GM18511 (cell line): Measurements from ENCODE around the gene P2RX4.
"Not testable (repeated sequence)": the region's sequence is repeated elsewhere in the genome, so short reads cannot be mapped to it uniquely, and the experiment has no call there.

Source experiments
- ATAC-seq: cut with Tn5 transposase; IDR thresholded peaks from one replicate; pipeline ENCODE4 v1.9.1; 2021; ENCODE audit warnings: mild to moderate bottlenecking, moderate library complexity; ENCODE audit not compliant: unreplicated experiment

Gene P2RX4

GRCh38 chr12:121264951-121265515 is 55.1 kb downstream of the P2RX4 start:
- ATAC-seq = no peak

GRCh38 chr12:121267822-121268221 is 57.9 kb downstream of the P2RX4 start:
- ATAC-seq = no peak

DNA sequence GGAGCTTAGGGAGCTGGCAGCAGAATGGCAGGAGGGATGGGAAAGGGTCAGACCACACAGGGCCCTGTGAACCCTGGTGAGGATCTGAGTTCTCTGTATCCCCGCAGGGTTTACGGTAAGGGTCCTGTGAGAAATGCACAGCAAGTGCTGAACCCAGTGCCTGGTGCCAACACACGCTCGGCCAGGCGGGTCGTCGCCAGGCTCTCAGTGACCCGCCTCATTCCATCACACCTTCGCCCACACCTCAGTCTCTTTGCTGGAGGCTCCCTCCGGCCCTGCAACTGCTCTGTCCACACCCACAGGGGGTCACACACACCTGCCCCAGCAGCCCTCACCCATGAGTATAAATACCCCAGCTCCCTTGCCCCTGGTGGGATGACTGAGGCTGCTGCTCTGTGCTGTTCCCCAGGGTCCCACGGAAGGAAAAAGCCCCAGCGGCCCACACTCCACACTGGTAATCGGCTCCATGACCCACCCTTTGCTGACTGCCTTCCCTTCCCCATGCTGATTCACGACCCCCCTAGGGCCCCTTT is 63.5 kb downstream of the P2RX4 start:
- ATAC-seq = no peak

DNA sequence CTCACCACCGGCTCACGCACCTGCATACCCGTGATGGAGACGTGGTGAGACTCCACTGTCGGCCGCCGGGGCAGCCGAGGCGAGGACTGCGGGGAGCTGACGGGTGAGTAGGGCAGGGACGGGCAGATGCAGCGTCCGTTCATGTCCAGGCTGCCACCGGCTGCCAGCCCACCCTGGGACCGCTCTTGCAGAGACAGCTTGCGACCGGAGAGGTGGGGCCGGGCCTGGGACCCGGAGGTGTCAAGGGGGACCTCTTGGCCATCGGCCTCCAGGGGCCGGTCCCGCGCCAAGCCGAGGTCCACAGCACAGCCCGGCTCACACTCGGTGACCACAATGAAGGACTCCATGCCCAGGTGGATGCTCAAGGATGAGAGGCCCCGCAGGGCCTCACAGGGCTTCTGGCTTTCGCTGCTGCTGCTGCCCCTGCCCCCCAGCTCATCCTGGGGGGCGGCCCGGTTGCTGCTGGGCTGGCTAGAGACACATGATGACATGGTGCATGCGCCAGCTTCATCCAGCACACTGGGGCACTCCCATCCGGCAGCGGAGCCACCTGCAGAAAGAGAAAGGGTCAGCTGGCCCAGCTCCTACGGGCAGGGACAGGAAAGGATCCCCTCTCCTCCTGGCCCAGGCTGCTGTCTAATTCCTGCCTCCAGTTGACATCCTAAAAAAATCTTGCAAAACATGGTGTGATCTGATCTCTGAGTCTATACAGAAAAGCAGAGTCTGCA is 64.3 kb downstream of the P2RX4 start:
- no peak for ATAC-seq

DNA sequence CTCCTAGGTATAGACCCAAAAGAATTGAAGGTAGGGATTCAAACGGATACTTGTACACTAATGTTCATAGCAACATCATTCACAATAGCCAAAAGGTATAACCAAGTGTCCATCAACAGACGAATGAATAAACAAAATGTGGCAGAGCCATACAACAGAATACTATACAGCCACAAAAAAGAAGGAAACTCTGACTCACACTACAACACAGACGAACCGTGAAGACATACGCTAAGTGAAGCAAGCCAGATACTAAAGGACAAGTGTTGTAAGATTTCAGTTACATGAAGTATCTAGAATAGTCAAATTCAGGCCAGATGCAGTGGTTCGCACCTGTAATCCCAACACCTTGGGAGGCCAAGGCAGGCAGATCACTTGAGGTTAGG is 67.4 kb downstream of the P2RX4 start:
- ATAC-seq = no peak

- no peak for ATAC-seq
Observed at GRCh38 chr12:121278169-121279070, 68.5 kb downstream of the P2RX4 start.

GRCh38 chr12:121279071-121279375 is 69.1 kb downstream of the P2RX4 start:
- ATAC-seq = no peak

GRCh38 chr12:121279507-121279915 is 69.6 kb downstream of the P2RX4 start:
- no peak for ATAC-seq

GRCh38 chr12:121280531-121280930 is 70.6 kb downstream of the P2RX4 start:
- ATAC-seq = not testable (repeated sequence)

DNA sequence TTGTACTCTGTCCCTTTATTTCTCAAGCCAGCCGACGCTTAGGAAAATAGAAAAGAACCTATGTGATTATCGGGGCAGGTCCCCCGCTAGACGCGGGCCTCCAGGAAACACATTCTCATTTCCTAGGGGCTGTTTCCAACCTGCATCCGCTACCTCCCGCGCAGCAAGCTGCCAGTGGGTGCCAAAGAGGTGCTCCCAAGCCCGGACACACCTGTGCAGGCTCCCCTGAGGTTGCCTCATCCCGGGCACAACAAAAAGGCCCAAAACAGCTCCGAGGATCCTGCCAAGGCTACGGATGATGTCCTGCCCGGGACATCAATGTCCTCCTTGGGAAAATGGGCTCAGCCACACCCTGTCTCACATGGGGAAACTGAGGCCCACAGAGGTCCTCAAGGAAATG is 71.2 kb downstream of the P2RX4 start:
- ATAC-seq = not testable (repeated sequence)

- ATAC-seq = no peak
Observed at GRCh38 chr12:121282072-121282742, 72.3 kb downstream of the P2RX4 start.

DNA sequence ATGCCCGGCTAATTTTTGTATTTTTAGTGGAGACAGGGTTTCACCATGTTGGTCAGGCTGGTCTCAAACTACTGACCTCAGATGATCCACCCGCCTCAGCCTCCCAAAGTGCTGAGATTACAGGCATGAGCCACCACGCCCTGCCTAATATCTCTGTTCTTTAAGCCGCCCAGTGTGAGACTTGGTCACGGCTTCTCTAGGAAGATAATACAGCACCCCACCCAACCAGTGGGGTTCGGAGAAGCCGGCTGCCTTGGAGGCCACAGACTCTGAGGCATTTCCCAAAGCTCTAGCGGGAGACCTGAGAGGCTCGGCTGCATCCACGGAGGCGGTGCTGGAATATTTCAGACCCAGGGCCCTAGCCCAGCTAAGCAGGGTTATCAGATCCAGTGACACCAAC is 73.0 kb downstream of the P2RX4 start:
- not testable (repeated sequence) for ATAC-seq

- no peak for ATAC-seq
Observed at GRCh38 chr12:121283388-121283787, 73.5 kb downstream of the P2RX4 start.
